GM12891 (cell line): Measurements from ENCODE around the gene GM2A.
A peak's percentile ranks its signal among the peaks of the same experiment; 100 is the strongest.
"Not testable (repeated sequence)": the region's sequence is repeated elsewhere in the genome, so short reads cannot be mapped to it uniquely, and the experiment has no call there.

ENCODE experiments used
- DNase-seq: peaks from one replicate; pipeline ENCODE4 v3.0.0; 2011; ENCODE audit warnings: low spot score; ENCODE audit not compliant: insufficient read length
- FAIRE-seq: peaks from 2 replicates; lab custom pipeline; 2011; peaks lifted over from hg19 to GRCh38; lab: Jason Lieb, UNC
- PAX5 ChIP-seq: IDR thresholded peaks from 2 replicates; pipeline ENCODE4 v1.6.1; 2011; ENCODE audit warnings: low read length, moderate library complexity, mild to moderate bottlenecking; ENCODE audit not compliant: insufficient read depth, severe bottlenecking
- POLR2A ChIP-seq: IDR thresholded peaks from 2 replicates; pipeline ENCODE4 v1.6.1; 2011; ENCODE audit warnings: low read depth, low read length, control low read depth
- POLR2AphosphoS5 ChIP-seq: IDR thresholded peaks from 2 replicates; pipeline ENCODE4 v1.6.1; 2011; ENCODE audit warnings: low read depth, low read length, control low read depth
- POU2F2 ChIP-seq: IDR thresholded peaks from 2 replicates; pipeline ENCODE4 v1.6.1; 2011; ENCODE audit warnings: low read depth, mild to moderate bottlenecking, control low read depth, low read length, moderate library complexity
- SPI1 ChIP-seq: IDR thresholded peaks from 2 replicates; pipeline ENCODE4 v1.6.1; 2011; ENCODE audit warnings: low read depth, low read length, control low read depth
- TAF1 ChIP-seq: IDR thresholded peaks from 2 replicates; pipeline ENCODE4 v1.6.1; 2011; ENCODE audit warnings: low read depth, low read length, control low read depth

Gene GM2A

GRCh38 chr5:151253605-151253950, 593 bp downstream of the GM2A start:
- no peak for DNase-seq
- TF ChIP-seq POLR2A (no peak), TAF1 (no peak), SPI1 (no peak), PAX5 (no peak), POLR2AphosphoS5 (no peak), POU2F2 (no peak)
- FAIRE-seq: no peak

GRCh38 chr5:151254556-151254955, 1.6 kb downstream of the GM2A start:
- DNase-seq (no peak), FAIRE-seq (peak; percentile 72)
- no peak for TF ChIP-seq TAF1
- no peak for TF ChIP-seq PAX5
- TF ChIP-seq POU2F2: no peak
- TF ChIP-seq SPI1: no peak
- no peak for TF ChIP-seq POLR2A
- no peak for TF ChIP-seq POLR2AphosphoS5

- not testable (repeated sequence) for FAIRE-seq
These were observed 2.0 kb downstream of the GM2A start for GRCh38 chr5:151254990-151255389.

DNA sequence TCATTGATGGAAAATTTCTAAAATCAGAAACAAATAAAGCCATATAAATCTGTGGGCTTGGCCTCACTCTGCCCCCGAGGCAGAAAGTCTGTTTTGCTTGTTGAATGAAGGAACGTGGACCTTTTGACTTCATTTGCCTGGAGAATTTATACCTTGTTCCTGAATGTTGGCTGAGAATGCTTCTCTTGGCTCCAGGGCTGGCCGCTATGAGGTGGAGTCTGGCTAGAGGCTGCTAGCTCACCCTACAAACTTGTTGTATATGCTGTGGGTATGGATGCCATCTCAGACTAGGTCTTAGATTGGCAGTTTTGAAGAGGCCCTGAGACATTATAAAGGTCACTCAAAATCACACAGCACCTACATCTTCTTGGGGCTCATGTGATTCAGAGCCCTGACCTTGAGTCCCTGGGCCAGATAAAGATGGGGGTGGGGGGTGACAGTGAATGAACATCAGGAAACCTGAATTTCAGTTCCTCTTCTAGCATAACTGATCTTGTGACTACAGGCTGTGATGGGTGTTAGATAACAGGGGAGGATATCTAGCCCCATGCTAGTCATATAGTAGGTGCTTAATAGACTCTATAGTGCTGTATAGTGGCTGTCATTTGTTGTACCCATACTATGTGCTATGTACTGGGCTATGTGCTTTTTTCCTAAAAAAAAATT, 2.8 kb downstream of the GM2A start:
- TF ChIP-seq POLR2AphosphoS5 (no peak; the same call in 1 of the 2 replicates), POLR2A (peak; percentile 59), PAX5 (no peak), POU2F2 (peak; percentile 64), TAF1 (peak; percentile 39; the same call in 1 of the 2 replicates), SPI1 (peak; percentile 100)
- FAIRE-seq (peak; percentile 93), DNase-seq (no peak)

More at GRCh38 chr5:151254990-151255389, 2.0 kb downstream of the GM2A start:
- not testable (repeated sequence) for DNase-seq

DNA sequence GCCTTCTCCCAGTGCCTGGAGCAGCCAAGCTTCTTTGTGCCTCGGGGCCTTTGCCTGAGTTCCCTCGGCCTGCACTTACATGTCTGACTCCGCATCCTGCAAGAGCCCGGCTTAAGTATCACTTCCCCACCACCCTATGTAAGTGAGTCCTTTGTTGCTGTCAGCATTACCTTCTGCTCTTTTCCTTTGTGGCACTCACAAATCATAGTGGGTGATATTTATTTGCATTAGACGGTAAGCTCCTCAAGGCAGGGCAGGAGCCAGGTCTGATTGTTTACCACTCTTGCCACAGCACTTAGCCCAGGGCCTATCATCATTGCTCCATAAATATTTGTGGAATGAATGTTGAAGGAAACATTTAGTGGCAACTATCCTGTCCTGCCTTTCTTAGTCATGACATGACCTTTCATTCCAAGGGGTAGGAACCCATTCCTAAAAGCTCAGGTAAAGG, 4.8 kb downstream of the GM2A start:
- TF ChIP-seq TAF1: no peak
- no peak for TF ChIP-seq POU2F2
- 0 out of 2 replicates have a peak, but pooled peaks have one; percentile 25 for TF ChIP-seq POLR2AphosphoS5
- peak; percentile 95 for TF ChIP-seq SPI1
- FAIRE-seq (peak; percentile 90), DNase-seq (no peak)

GRCh38 chr5:151258201-151258611, 5.2 kb downstream of the GM2A start:
- DNase-seq (no peak), FAIRE-seq (no peak)
- TF ChIP-seq POU2F2 (no peak), POLR2AphosphoS5 (no peak), PAX5 (no peak), POLR2A (no peak), SPI1 (peak; percentile 65), TAF1 (no peak)

DNA sequence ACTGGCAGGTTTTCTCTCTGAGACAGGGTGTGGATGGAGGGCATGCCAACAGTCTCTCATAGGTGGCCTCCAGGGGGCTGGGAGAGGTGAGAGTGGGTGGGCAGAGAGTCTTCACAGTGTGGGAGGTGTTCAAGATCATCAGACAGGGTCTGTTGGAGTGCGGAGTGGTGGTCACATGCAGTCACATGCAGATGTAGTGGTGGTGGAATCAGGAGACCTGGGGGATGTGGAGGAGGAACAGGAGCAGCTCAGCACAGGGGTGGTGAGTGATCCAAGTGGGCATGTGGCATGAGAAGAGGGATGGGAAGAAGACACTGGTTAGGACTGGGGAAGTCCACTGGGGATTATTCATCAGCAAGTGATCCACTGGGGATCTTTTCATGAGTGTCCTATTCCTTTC, 5.8 kb downstream of the GM2A start:
- TF ChIP-seq POU2F2 (no peak), SPI1 (no peak), POLR2A (no peak), PAX5 (no peak), POLR2AphosphoS5 (no peak), TAF1 (no peak)
- peak; percentile 76 for FAIRE-seq
- DNase-seq: no peak

- FAIRE-seq (no peak), DNase-seq (no peak)
- no peak for TF ChIP-seq SPI1
- TF ChIP-seq POLR2AphosphoS5: no peak
- TF ChIP-seq POLR2A: no peak
- TF ChIP-seq PAX5: no peak
- no peak for TF ChIP-seq TAF1
- no peak for TF ChIP-seq POU2F2
These were observed 6.9 kb downstream of the GM2A start for GRCh38 chr5:151259931-151260330.

DNA sequence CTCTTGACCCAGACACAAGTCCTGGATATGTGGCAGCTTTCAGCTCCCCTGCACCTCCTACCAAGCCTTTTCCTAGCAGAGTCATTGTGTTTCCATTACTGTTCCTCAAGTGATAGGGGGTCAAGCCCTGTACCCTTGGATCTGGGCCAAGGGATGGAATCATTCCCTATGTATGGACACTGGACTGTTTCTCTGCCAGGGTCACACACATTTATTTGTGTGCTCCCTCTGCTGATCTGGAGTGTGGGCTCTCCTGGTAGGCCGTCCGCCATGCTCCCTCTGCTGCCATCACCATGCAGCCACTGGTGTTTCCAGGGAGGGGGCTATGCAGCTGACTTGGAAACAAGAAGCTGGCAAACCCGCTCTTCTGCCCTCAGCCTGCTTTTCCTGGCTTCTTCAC, 9.5 kb downstream of the GM2A start:
- DNase-seq (no peak), FAIRE-seq (no peak)
- TF ChIP-seq SPI1 (no peak), TAF1 (no peak), POU2F2 (no peak), PAX5 (no peak), POLR2AphosphoS5 (no peak), POLR2A (no peak)

GRCh38 chr5:151264113-151264512, 11.1 kb downstream of the GM2A start:
- no peak for TF ChIP-seq POU2F2
- TF ChIP-seq PAX5: no peak
- no peak for TF ChIP-seq TAF1
- TF ChIP-seq SPI1: no peak
- TF ChIP-seq POLR2A: no peak
- no peak for TF ChIP-seq POLR2AphosphoS5
- DNase-seq (no peak), FAIRE-seq (peak; percentile 31)

DNA sequence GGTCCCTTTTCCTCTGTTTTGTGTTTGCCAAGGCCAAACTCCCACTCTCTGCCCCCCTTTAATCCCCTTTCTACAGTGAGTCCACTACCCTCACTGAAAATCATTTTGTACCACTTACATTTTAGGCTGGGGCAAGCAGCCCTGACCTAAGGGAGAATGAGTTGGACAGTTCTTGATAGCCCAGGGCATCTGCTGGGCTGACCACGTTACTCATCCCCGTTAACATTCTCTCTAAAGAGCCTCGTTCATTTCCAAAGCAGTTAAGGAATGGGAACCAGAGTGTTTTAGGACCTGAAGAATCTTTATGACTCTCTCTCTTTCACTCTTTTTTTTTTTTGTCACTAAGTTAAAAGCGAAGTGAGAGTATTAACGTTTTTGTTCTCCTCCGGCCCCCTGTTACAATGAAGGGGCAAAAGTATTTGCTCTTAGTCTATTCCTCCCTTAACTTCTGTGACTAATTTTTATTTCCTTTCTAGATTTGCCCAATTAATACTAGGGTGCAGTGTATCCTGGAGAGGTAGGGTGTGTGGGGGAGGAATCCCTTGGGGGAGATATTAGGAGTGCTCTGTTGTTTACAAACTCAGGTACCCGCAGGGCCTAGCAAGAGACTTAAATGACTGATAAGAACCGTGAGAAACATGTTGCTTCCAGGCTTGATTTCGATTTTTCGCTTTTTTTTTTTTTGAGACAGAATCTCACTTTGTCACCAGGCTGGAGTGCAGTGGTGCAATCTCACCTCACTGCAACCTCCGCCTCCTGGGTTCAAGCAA, 14.7 kb downstream of the GM2A start:
- TF ChIP-seq SPI1: no peak
- TF ChIP-seq TAF1: no peak
- no peak for TF ChIP-seq POU2F2
- no peak for TF ChIP-seq PAX5
- TF ChIP-seq POLR2AphosphoS5: no peak
- TF ChIP-seq POLR2A: no peak
- DNase-seq (no peak), FAIRE-seq (no peak)
